Activated CD8-positive, alpha-beta memory T cell treated with anti-CD3 and anti-CD28 coated beads for 1 hour (primary cell): ENCODE data around the gene MAP7.
"Not testable (repeated sequence)": the region's sequence is repeated elsewhere in the genome, so short reads cannot be mapped to it uniquely, and the experiment has no call there.

Source experiments
- DNase-seq, 2 donors: peaks; one replicate each; pipeline ENCODE4 v3.0.0-alpha.2; 2020; ENCODE audit warnings: low read depth in 1 of 2; ENCODE audit errors: extremely low read depth in 1 of 2

MAP7 gene

DNA sequence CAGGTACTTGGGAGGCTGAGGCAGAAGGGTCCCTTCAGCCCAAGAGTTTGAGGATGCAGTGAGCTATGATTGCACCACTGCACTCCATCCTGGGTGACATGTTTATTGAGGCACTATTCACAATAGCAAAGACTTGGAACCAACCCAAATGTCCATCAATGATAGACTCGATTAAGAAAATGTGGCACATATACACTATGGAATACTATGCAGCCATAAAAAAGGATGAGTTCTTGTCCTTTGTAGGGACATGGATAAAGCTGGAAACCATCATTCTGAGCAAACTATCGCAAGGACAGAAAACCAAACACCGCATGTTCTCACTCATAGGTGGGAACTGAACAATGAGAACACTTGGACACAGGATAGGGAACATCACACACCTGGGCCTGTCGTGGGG lies 149.0 kb downstream of the MAP7 start:
- not testable (repeated sequence) for DNase-seq

DNA sequence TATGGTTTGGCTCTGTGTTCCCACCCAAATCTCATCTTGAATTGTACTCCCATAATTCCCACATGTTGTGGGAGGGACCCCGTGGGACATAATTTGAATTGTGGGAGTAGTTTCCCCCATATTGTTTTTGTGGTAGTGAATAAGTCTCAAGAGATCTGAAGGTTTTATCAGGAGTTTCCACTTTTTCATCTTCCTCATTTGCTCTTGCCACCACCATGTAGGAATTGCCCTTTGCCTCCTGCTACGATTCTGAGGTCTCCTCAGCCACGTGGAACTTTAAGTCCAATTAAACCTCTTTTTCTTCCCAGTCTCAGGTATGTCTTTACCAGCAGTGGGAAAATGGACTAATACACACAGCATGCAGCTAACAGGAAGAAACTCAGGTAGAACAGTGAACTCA lies 151.8 kb downstream of the MAP7 start:
- no peak for DNase-seq

DNA sequence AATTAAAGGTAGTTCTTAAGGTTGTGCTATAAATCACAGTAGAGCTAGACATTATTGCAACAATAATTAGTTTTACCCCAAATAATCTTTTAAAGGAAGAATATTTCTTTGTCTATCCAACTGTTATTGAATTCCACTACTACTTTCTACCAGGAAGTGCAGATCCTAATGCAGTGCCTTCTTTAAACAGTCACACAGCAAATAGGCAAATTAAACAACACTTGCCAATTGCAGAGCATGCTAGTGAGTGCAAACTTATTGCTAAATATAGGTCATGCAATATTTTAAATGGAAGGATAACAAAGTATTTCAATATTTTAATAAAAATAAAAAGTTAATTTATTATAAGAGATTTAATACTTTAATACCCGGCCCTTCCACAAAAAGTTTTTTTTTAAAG lies 153.3 kb downstream of the MAP7 start:
- DNase-seq = no peak

- not testable (repeated sequence) for DNase-seq
These were observed 159.3 kb downstream of the MAP7 start for GRCh38 chr6:136390959-136391358.

- no peak for DNase-seq
These were observed 162.9 kb downstream of the MAP7 start for GRCh38 chr6:136387316-136387715.

DNA sequence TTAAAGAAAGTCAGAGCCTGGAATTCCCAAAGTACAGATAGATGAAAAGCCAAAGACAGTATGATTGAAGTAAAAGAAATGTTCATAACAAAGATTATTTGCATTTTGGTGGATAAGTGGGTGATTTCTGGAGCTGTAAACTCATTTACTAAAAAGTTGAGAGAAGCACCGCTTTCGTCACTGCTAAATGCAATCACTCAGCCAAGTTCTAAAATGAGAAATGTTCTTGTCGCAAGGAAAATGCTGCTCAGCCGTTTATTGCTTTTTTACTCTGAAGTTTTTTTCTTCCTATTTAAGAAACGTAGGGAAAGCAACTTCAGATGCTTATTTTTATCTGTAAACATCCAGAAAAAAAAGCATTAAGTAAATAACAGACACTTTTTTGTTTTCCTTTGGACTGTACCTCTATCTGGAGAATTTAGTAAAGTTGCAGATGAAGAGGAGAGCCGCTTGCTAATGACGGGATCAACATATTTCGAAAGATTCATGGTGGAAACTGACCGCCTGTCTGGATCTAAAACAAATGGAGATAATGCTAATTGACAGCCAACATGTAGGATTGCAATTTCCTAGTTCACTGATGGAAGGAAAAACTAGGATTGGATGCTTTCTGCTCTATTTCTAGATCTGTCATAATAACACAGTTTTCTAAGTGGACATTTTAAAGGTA lies 166.8 kb downstream of the MAP7 start:
- no peak for DNase-seq

DNA sequence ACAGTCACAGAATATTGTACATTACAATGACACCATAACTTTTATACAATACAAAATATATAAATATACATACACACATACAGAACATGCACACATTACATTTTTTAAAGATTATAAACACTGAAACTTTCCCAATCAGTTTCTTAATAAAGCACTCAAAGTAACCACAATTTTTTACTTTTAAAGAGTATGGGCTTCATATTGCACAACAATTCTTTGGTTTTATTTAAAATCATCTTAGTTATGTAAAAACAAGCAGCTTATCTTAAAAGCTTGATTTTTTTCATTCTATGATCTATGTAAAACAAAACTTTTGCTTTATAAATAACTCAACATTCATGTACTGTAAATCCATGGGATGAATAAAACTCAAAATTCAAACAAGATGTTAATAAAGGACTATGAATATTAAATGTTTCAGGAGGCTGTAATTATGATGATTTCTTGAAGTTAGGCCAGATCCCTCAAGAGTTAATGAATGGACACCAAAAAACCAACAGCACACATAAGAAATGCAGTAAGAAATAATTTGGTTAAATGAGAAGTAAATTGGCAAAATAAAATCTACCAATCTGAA lies 167.5 kb downstream of the MAP7 start:
- DNase-seq = no peak

GRCh38 chr6:136378888-136379287 lies 171.3 kb downstream of the MAP7 start:
- no peak for DNase-seq

- not testable (repeated sequence) for DNase-seq
These were observed 174.4 kb downstream of the MAP7 start for GRCh38 chr6:136375836-136376235.

- DNase-seq = no peak
These were observed 178.3 kb downstream of the MAP7 start for GRCh38 chr6:136371959-136372358.

GRCh38 chr6:136370988-136371728 lies 179.1 kb downstream of the MAP7 start:
- no peak for DNase-seq

GRCh38 chr6:136365776-136366354 lies 184.4 kb downstream of the MAP7 start:
- no peak for DNase-seq

DNA sequence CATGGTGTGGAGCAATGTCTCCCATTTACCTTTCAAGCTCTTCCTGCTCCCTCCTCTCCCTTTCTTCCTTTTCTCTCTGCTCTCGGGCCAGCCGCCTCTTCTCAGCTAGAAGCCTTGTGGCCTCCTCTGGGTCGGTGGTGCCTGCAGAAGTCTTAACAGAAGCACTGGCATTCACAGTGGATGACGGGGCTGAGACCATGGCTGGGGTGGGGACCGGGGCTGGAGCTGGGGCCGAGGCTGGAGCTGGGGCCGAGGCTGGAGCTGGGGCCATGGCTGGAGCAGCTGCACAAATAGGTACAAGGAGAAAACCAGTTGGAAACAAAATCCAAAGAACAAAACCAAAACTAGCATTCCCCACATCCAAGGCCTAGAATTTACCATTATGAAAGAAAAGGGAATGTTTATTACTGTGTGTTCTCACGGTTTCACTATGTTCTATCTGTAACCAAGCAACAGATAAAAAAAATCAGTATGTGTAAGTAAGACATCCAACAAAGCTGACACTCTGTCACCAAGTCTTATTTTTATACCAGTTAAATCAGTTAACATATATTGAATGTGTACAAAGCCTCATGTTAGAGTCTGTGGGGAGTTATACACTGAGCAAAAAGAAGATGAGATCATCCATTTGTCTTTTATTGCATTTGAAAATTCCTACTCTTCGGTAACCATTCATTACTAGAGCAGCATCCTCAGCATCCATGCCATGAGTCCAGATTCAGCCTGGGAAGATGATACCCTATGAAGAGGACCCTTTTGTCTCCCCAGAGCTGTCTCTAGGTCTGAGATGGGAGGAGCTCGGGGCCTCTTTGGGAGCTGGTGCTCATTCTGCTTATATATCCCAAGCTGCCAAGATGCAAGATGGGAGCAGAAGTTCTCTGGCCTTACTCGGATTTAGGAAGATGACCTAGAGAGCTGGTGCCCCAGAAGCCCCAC lies 187.5 kb downstream of the MAP7 start:
- no peak for DNase-seq

DNA sequence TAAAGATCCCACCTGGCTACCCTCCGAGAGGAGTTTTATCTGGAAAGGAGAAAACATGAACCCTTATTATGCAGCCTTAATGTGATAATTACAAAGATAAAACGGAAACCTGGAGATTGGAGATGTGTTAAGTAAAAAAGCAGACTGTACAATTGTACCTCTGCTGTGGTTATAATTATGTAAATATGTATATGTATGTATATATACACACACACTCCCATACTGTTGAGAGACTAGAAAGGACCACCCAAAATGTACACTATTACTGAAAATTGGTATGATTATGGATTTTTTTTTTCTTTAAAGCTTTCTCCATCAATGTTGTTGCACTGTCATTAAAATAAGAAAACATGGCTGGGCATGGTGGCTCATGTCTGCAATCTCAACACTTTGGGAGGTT lies 188.4 kb downstream of the MAP7 start:
- no peak for DNase-seq

GRCh38 chr6:136360783-136361182 lies 189.4 kb downstream of the MAP7 start:
- DNase-seq = no peak

GRCh38 chr6:136359851-136360250 lies 190.4 kb downstream of the MAP7 start:
- DNase-seq = no peak

DNA sequence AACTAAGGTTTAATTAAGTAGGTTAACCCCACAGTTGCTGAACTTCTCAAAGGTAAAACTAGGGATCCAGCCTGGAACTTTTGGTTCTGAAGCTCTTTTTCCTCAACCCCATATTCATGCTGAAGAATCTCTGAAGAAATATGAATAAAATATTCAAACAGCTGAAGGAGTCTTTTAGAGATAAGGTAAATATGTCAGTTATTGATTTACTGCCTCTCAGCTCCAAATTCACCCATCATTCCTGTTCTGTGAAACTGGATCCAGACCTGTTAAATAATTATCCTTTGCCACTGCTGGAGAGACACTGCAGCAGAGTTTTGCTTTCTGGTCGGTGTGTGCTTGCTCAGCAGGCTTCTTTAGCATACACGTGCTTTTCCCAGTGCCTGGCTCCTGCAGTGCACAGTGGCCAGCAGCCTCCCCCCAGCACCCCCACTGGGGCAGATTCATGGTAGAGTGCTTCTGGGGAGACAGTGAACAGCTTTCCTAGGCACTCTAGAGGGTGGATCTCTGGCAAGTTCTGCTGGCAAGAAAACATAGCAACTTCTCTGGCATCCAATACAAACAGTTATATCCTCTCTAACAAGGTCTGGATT lies 198.6 kb downstream of the MAP7 start:
- no peak for DNase-seq

DNA sequence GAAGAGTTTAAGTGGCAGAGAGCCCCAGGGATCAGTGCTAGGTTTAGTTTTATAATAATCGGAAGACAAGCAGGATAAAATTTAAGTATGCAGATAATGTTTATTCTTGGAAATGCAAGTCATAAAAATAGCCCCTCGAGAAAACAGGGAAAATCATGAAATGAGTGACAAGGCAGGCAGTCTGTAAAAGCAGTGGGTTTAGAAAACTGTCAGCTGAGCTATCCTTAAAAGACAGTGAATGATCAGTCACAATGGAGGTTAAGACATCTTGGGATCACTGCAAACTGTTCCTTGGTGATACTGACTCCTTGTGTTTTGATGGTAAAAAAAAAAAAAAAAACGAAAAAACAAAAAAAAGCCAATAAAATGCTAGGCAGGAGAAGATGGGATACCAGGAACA lies 199.3 kb downstream of the MAP7 start:
- no peak for DNase-seq

GRCh38 chr6:136347847-136348246 lies 202.4 kb downstream of the MAP7 start:
- no peak for DNase-seq

GRCh38 chr6:136345145-136345544 lies 205.1 kb downstream of the MAP7 start:
- DNase-seq = no peak
